OCI-LY7 (cell line): ENCODE data around the gene SERTAD2.

Experiments
- CTCF ChIP-seq: fragments of 200-600 bp; sonication (generic); conservative IDR thresholded peaks from 2 replicates; pipeline ENCODE4 v1.5.1; 2014; ENCODE audit warnings: mild to moderate bottlenecking, antibody characterized with exemption, low read length, moderate library complexity, mixed read lengths
- EZH2phosphoT487 ChIP-seq: fragments of 200-600 bp; sonication (generic); IDR thresholded peaks from 2 replicates; pipeline ENCODE4 v1.6.1; 2018; ENCODE audit warnings: low read depth, borderline replicate concordance, mild to moderate bottlenecking, mixed run types, antibody characterized with exemption, low read length, moderate library complexity, mixed read lengths

- TF ChIP-seq CTCF: no peak
- no peak for TF ChIP-seq EZH2phosphoT487
Observed at GRCh38 chr2:64669288-64669687, 15.6 kb upstream of the SERTAD2 start.
